ENCODE measurements around the gene MAST2.
A peak's percentile ranks its signal among the peaks of the same experiment; 100 is the strongest.
"Not testable (repeated sequence)": the region's sequence is repeated elsewhere in the genome, so short reads cannot be mapped to it uniquely, and the experiment has no call there.

MAST2 gene

GRCh38 chr1:46030876-46031660, 227.7 kb downstream of the MAST2 start:
- DNase-seq, result no peak

- DNase-seq, result no peak
These were observed 231.4 kb downstream of the MAST2 start for GRCh38 chr1:46034601-46035516.

- peak; percentile 44 for DNase-seq
These were observed 233.8 kb downstream of the MAST2 start for GRCh38 chr1:46036894-46037839.

GRCh38 chr1:46039571-46040052, 236.2 kb downstream of the MAST2 start:
- DNase-seq, result peak; percentile 13

GRCh38 chr1:46041551-46041950, 238.1 kb downstream of the MAST2 start:
- no peak for DNase-seq

- no peak for DNase-seq
These were observed 238.6 kb downstream of the MAST2 start for GRCh38 chr1:46041974-46042373.

- no peak for DNase-seq
These were observed 240.1 kb downstream of the MAST2 start for GRCh38 chr1:46043458-46044017.

- no peak for DNase-seq
These were observed 240.7 kb downstream of the MAST2 start for GRCh38 chr1:46044116-46044515.

GRCh38 chr1:46053734-46054133, 250.3 kb downstream of the MAST2 start:
- DNase-seq, result no peak

- no peak for DNase-seq
These were observed 252.9 kb downstream of the MAST2 start for GRCh38 chr1:46056325-46056724.

GRCh38 chr1:46057215-46057614, 253.8 kb downstream of the MAST2 start:
- DNase-seq, result not testable (repeated sequence)

GRCh38 chr1:46057781-46058180, 254.4 kb downstream of the MAST2 start:
- DNase-seq, result no peak

- no peak for DNase-seq
These were observed 255.5 kb downstream of the MAST2 start for GRCh38 chr1:46058936-46059335.

- DNase-seq, result no peak
These were observed 257.7 kb downstream of the MAST2 start for GRCh38 chr1:46061146-46061545.

GRCh38 chr1:46062651-46063319, 259.4 kb downstream of the MAST2 start:
- DNase-seq, result no peak

- DNase-seq, result no peak
These were observed 261.3 kb downstream of the MAST2 start for GRCh38 chr1:46064708-46065107.

- no peak for DNase-seq
These were observed 262.0 kb downstream of the MAST2 start for GRCh38 chr1:46065405-46065804.

GRCh38 chr1:46067652-46068051, 264.2 kb downstream of the MAST2 start:
- no peak for DNase-seq

- DNase-seq, result no peak
These were observed 265.1 kb downstream of the MAST2 start for GRCh38 chr1:46068525-46068924.

GRCh38 chr1:46070164-46070814, 266.9 kb downstream of the MAST2 start:
- DNase-seq, result no peak

- no peak for DNase-seq
These were observed 269.6 kb downstream of the MAST2 start for GRCh38 chr1:46072975-46073374.
